Skin of body (tissue), 2 donors: ENCODE measurements around the gene PTPN21. TPM values are rescaled to one million over a fixed set of nuclear protein-coding genes. Genes with fewer than 3 reads are reported as not detected.

Source experiments
- DNase-seq: peaks from one replicate; lab custom pipeline; 2025; lab: John Stamatoyannopoulos, UW
- total RNA-seq: library from RNA; depleted of rRNA; stranded (reverse); fragments of >200 nt; gene quantifications from one replicate; pipeline ENCODE4 v1.2.3, GENCODE V29; 2014

Gene PTPN21
- 13.8 TPM for total RNA-seq

DNA sequence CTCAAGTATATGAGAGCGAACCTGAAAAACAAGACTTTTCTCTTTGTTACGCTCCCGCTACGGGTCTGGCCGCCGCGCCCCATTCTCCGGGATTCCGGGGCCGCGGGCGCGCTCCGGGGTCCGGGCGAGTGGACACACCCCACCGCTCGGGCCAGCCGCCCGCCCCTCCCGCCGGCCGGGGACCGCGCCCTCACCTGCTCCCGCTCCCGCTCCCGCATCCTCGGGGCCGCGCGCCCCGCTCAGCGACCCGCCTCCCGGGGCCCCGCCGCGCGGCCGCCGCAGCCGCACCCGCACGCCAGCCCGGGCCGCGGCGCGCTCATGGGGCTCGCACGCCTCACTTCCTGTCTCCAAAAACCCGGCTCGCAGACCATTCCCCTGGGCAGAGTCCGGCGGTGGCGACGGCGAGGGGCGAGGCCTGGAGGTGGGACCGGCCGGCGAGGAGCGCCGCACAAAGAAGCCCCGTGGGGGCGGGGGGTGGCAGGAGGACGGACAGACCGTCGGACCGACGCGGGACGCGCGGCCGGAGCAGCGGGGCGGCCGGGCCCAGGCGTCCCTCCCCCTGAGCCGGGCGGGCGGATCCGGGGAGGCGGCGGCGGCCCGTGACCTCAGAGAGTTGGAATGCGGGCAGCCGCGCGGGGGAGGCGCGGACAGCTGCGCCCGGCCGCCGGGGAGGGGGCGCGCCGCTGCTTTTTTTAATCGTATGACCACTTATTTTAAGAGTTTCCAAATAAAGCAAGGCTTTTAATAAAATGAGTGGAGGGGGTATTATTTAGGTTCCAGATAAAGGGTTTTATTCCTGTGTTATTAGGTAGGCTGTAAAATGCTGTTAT, at the start of gene PTPN21:
PTPN21 (minus strand) TSS at position 551 of the 830 bp plus-strand sequence. CDS start 4,590 bp downstream, outside the sequence.
- DNase-seq: peak; percentile 48

DNA sequence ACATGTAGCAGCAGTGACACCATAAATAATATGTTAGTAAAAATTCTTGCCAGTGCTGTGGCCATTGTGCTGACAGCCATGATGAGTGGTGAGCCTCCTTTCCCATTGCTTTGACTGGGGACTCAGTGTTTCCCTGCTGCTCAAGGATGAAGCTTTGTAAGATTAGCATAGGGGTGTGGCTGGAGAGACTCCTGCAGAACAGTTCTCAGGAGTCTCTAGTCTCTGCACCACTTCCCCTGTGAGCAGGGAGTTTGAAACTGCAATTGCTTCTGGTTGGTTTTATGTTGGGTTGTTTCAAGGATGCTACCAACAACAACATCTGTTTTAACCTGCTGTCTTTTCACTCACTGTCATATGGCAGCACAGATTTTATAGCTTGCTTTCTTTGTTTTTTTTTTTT, 49.4 kb upstream of the PTPN21 start:
- DNase-seq: no peak

DNA sequence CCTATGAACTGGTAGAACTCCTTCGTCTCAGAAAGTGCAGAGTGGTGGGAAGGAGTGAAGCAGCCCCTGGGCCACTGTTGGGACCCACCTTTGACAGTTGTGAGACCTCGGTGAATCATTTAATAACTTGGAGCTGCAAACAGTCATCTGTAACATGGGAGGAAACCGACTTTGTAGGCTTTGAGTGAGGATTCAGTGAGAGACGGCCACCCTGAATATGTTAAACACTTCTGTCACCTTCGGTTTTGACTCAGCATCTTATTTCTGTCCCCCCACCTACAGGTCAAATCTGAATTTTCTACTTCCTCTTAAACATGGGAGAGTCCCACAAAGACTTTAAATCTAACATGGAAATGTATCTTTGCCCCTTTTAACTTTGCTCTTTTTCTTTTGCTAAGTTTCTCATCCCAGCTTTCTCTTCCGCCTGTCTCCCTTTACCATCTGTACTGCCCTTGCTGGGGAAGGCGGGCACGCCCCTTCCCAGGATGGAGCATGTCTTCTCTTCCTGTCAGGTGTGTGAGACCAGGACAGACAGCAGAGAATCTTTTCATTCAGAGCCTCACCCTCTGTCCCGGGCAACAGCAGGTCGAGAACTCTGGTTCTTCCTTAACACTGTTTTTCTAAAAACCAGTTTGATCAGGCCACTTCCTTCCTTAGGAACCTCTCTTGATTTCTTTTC, 45.1 kb upstream of the PTPN21 start:
- no peak for DNase-seq

DNA sequence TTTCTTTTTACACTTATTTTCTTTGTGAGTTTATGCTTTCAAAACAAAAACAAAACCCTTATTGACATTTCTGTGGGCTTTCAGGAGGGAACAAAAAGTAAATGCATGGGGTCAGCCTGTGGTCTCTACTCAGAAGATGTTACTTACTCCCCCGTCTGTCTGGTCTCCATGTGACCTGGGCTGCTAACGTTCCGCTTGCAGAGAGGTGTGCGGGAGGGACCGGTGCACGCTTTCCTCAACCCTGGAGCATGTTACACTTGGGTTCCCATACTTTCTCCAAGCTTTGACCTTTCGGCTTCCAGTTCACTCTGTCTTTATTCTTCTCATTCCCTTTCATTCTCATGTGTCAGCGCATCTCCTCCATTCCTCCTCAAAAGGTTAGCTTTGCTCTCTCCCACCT, 44.5 kb upstream of the PTPN21 start:
- DNase-seq: no peak

GRCh38 chr14:88598097-88598675, 43.4 kb upstream of the PTPN21 start:
- DNase-seq: no peak

DNA sequence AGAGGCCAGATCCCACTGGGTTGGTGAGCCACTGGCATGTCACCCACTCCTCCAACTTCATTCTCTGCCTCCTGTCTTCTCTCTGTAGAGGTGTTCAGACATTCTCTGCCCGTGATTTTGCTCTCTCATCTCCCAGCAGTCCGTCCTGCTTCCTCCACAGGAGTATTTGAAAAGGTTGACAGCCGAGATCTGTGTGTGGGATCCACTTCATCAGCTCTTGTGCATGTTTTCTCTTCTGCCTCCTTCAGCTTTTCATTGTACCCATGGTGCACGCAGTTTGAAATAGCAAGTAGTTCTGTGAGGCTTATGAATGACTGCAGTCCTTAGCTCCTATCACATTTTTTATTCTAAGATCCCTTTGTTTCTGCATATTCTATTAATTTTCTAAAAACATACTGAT, 42.8 kb upstream of the PTPN21 start:
- no peak for DNase-seq

GRCh38 chr14:88597038-88597437, 42.2 kb upstream of the PTPN21 start:
- DNase-seq: no peak

DNA sequence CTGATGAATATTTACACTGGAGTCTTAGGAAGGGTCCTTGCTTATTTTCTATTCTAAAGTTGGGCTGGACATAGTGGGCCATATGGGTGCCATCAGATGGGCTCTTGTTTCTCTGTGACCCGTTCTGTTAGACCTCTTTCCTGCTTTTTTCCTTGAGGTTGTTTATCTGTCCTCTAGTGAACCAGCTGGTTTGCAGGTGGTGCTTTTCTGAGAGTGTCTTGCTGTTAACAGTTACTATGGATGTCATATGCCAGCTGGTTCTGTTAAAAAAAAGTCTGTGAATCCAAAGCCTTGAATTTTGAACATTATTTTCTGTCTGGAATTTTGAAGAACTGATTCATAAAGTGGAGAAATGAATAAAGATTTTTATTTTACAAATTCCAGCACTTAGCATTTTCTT, 37.2 kb upstream of the PTPN21 start:
- DNase-seq: no peak

DNA sequence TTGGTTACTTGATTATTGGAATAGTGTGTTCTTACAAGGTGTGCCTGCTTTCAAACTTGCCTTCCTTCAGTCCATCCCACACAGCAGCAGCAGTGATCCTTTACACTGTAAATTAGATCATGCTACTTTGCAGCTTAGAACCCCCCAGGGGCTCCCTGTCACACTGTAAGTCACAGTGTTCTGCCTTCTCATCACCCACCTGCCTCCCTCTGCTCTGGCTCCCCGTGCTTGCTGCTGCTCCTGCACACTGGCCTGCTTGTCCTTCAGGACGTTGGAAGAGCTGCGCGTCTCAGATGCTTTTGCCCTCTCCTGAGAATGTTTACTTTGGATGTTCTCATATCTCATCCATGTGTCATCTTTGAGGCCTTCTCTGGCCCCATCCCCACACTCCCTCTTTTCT, 35.4 kb upstream of the PTPN21 start:
- no peak for DNase-seq

DNA sequence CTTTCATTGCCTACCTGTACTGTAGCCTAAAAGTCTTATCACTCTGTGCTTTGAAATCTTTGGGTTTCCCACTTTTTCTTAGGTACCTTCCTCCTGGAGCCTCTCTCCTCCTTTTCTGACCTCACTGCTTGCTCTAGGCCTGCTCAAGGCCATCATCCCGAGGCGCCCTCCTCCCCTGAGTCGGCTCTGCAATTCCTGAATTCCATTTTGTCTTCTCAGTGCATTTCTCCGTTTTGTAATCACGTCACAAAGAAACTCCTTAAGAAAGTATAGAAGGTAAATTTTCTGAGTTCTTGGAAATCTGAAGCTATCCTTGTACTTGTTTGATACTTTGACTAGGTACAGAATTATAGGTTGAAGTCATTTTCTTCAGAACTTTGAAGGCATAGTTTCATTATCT, 33.3 kb upstream of the PTPN21 start:
- DNase-seq: no peak

- DNase-seq: no peak
Measured at GRCh38 chr14:88584451-88584850, 29.6 kb upstream of the PTPN21 start.

DNA sequence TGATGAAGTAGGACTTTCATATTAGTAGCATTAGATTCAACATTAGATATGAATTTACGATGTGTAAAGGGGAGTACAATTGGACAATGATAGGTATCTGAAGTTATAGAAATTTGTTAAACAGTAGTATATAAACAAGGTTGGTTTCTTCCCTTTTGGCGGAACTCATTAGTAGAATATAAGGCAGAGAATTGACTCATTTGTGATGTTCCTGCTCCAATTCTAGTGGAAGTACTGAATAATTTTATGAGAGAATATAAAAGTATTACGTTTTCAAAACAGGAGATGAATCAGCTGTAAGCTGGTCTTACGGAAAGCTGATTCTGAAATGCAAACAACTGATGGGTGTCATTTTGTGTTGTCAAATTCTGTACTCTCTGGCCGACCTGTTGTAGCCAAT, 21.4 kb upstream of the PTPN21 start:
- no peak for DNase-seq

- no peak for DNase-seq
Measured at GRCh38 chr14:88572117-88572516, 17.3 kb upstream of the PTPN21 start.

GRCh38 chr14:88568196-88568595, 13.4 kb upstream of the PTPN21 start:
- no peak for DNase-seq

DNA sequence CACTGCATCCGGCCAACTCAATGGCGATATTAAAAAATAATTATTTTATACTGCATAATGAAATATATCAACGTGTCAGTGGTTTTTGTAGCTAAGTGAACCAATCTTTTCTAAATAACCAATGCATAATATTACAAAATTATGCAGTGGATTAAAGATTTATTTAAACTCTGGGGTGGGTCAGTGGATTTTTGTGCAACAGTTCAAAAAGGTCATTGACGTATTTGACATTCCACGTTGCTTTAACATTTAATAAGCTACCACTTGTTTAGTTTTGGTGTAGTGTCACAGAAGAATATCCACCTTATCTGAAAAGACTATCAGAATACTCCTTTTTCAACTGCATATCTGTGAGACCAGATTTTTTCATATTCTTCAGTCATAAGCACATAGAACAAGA, 10.6 kb upstream of the PTPN21 start:
- no peak for DNase-seq

DNA sequence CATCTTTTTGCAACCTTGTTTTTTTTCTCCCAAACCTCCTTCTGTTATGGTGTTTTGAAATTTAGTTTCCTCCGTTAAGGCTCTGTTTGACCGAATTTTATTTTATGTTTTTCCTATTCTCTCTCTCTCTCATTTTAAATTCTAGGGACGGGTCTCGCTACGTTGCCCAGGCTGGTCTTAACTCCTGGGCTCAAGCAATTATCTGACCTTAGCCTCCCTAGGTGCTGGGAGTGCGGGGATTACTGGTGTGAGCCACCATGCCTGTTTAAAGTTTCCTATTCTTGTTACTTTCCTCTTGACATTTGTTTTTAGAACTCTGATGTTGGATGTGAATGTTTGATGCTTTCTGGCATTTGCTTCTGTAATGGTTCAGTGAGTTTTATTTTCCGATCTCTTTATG, 9.0 kb upstream of the PTPN21 start:
- no peak for DNase-seq

DNA sequence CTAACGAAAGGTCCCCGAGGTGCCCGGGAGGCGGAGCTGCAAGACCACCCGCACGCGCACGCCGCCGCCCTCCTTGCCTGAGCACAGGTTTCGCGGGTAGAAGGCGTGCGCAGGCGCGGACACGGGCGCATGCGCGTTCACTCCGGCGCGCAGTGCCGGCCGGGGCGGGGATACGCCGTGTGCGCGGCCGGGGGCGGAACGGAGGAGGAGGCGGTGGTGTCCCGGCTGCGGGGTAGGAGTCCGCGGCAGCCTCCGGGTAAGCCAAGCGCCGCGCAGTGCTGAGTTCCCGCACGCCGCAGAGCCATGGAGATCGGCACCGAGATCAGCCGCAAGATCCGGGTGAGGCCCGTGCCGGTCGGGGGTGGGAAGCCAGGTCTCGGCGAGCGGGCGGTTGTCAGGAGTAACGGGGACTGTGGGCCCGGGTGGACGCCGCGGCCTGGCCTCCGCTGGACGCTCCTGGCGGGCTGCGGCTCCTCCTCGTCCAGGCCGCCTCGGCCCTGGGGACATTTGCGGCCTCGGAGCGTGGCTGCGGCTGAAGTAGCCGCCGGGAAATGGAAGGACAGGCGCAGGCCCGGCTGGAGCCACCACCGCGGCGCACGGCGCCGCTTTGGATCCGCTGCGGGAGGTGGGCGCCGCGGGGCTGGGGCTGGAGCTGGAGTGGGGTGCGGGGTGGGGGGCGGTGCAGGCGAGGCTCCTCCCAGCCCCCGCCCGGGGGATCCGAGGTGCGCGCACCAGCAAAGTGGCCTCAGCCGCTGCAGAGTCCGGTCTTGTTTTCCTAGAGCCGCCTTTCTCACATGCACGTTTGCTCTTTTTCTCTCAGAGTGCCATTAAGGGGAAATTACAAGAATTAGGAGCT, 8.3 kb upstream of the PTPN21 start, which contains the start of gene ZC3H14:
ZC3H14 (plus strand) TSS at position 207 of the 856 bp plus-strand sequence; CDS start at position 304, 97 bp downstream.
- DNase-seq: peak; percentile 82

GRCh38 chr14:88562532-88562830, 7.7 kb upstream of the PTPN21 start:
- DNase-seq: no peak

DNA sequence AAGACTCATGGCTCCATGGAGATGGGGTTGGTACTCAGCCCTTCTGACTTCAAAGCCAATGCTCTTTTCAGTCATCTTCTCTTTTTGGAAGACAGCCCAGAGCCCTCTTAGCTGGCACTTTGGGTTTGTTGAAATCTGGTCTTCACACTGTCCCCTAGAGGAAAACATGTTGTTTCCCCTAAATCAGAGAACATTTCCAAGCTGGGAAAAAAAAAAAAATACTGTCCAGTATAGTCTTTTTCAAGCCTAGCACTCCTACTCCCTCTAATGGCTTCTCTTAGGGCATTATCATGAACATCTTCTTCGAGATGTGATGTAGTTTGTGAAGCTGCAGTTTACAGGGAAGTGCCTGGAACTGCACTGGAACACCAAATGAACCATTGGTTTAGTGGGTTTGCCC, 5.0 kb upstream of the PTPN21 start:
- DNase-seq: peak; percentile 9

DNA sequence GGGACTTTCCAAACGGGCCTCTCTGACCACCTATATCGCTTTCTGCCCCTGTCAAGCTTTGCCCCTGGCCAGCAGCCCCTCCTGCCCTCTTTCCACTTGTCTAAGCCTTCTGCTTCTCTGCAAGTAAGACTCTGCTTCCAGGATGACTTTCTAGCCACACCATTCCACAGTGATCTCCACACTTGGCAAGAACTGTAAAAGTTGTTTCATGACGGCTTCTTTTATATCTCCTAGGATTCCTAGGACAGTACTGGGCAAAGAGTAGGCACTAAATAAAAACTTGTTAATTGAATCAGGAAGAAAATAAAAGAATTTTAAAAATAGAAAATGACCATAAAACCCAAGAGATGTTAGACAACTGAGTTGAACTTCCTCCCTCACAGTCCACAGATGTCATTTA, 1.8 kb upstream of the PTPN21 start:
- no peak for DNase-seq

- peak; percentile 25 for DNase-seq
Measured at GRCh38 chr14:88553886-88554456, 836 bp downstream of the PTPN21 start.
